Liver (tissue), 9 donors: ENCODE results near the gene TMEM161B. TPM values are rescaled to one million over a fixed set of nuclear protein-coding genes. Genes with fewer than 3 reads are reported as not detected.

Source experiments
- DNase-seq: peaks from one replicate; pipeline ENCODE4 v3.0.0-alpha.2; 2017; ENCODE audit warnings: low spot score
- H3K27ac ChIP-seq, 2 donors: one replicate each; pipeline ENCODE4 v1.7.0; 2013; ENCODE audit warnings: inconsistent platforms in 2 of 2, low read length in 2 of 2, control low read depth in 1 of 2, low read depth in 1 of 2, mild to moderate bottlenecking in 1 of 2
- H3K27me3 ChIP-seq, 4 donors: one replicate each; pipeline versions ENCODE4 v1.6.1 to v1.7.0; 2013; ENCODE audit warnings: low read length in 3 of 4, inconsistent platforms in 1 of 4, mild to moderate bottlenecking in 1 of 4, moderate library complexity in 1 of 4; ENCODE audit not compliant: control insufficient read depth in 4 of 4, insufficient read depth in 4 of 4
- H3K36me3 ChIP-seq, 4 donors: one replicate each; pipeline versions ENCODE4 v1.6.1 to v1.7.0; 2013; ENCODE audit warnings: low read length in 3 of 4, mild to moderate bottlenecking in 3 of 4, low read depth in 1 of 4, moderate library complexity in 1 of 4; ENCODE audit not compliant: control insufficient read depth in 4 of 4, insufficient read depth in 3 of 4
- H3K4me1 ChIP-seq, 4 donors: one replicate each; pipeline versions ENCODE4 v1.6.1 to v1.7.0; 2013; ENCODE audit warnings: low read length in 3 of 4, mild to moderate bottlenecking in 3 of 4, moderate library complexity in 1 of 4; ENCODE audit not compliant: control insufficient read depth in 4 of 4, insufficient read depth in 4 of 4
- H3K4me3 ChIP-seq, 3 donors: one replicate each; pipeline versions ENCODE4 v1.6.1 to v1.7.0; 2013; ENCODE audit warnings: low read length in 3 of 3, control low read depth in 1 of 3, low read depth in 1 of 3, mild to moderate bottlenecking in 1 of 3
- H3K9ac ChIP-seq, 2 donors: one replicate each; pipeline ENCODE4 v1.7.0; 2013; ENCODE audit warnings: low read length in 2 of 2, mild to moderate bottlenecking in 2 of 2, moderate library complexity in 2 of 2, control low read depth in 1 of 2, low read depth in 1 of 2
- H3K9me3 ChIP-seq, 4 donors: one replicate each; pipeline versions ENCODE4 v1.6.1 to v1.7.0; 2013; ENCODE audit warnings: low read length in 3 of 4; ENCODE audit not compliant: control insufficient read depth in 4 of 4
- ATF3 ChIP-seq: IDR thresholded peaks from 2 replicates; pipeline ENCODE4 v1.6.1; 2016; ENCODE audit warnings: antibody characterized with exemption
- EGR1 ChIP-seq, 2 donors: IDR thresholded peaks; 2 replicates each; pipeline ENCODE4 v1.6.1; 2016 to 2018; ENCODE audit warnings: antibody characterized with exemption in 2 of 2, low read depth in 2 of 2
- FOXA1 ChIP-seq: IDR thresholded peaks from 2 replicates; pipeline ENCODE4 v1.6.1; 2016; ENCODE audit warnings: antibody characterized with exemption
- FOXA2 ChIP-seq: IDR thresholded peaks from 2 replicates; pipeline ENCODE4 v1.6.1; 2016; ENCODE audit warnings: antibody characterized with exemption
- GABPA ChIP-seq, 2 donors: IDR thresholded peaks in 1 of 2; conservative IDR thresholded peaks in 1 of 2; 2 replicates each; pipeline ENCODE4 v1.6.1; 2016; ENCODE audit warnings: antibody characterized with exemption in 2 of 2, mild to moderate bottlenecking in 1 of 2, moderate library complexity in 1 of 2
- HNF4A ChIP-seq, 2 donors: conservative IDR thresholded peaks; 2 replicates each; pipeline ENCODE4 v1.6.1; 2016; ENCODE audit warnings: antibody characterized with exemption in 2 of 2, mild to moderate bottlenecking in 2 of 2
- JUND ChIP-seq, 2 donors: IDR thresholded peaks; 2 replicates each; pipeline ENCODE4 v1.6.1; 2016; ENCODE audit warnings: antibody characterized with exemption in 2 of 2
- RAD21 ChIP-seq, 2 donors: IDR thresholded peaks; 2 replicates each; pipeline ENCODE4 v1.6.1; 2016; ENCODE audit warnings: antibody characterized with exemption in 2 of 2, mild to moderate bottlenecking in 2 of 2
- RXRA ChIP-seq, 2 donors: IDR thresholded peaks; 2 replicates each; pipeline ENCODE4 v1.6.1; 2017 to 2018; ENCODE audit warnings: antibody characterized with exemption in 2 of 2, mild to moderate bottlenecking in 1 of 2
- SP1 ChIP-seq: IDR thresholded peaks from 2 replicates; pipeline ENCODE4 v1.6.1; 2018; ENCODE audit warnings: antibody characterized with exemption, mild to moderate bottlenecking
- TAF1 ChIP-seq: conservative IDR thresholded peaks from 2 replicates; pipeline ENCODE4 v1.6.1; 2016; ENCODE audit warnings: antibody characterized with exemption, mild to moderate bottlenecking
- ZBTB33 ChIP-seq: IDR thresholded peaks from 2 replicates; pipeline ENCODE4 v1.6.1; 2016; ENCODE audit warnings: antibody characterized with exemption
- WGBS: extraction: QIAGEN DNeasy Blood & Tissue Kit; methylation state at CpG from one replicate; pipeline ENCODE4 v1.1.7; 2013; 5-methylcytosine and 5-hydroxymethylcytosine counted together
- polyA plus RNA-seq, 2 donors: library from polyadenylated mRNA; stranded (reverse) in 1 of 2; unstranded in 1 of 2; fragments of 200-250 nt in 1 of 2; fragments of >200 nt in 1 of 2; fragmentation: Nextera tagmentation in 1 of 2; extraction: Ambion mirVana in 1 of 2; gene quantifications; one replicate each; pipeline versions ENCODE4 v1.2.1 to v1.2.3, GENCODE V29; 2013 to 2015
- total RNA-seq, 2 donors: library from RNA; depleted of rRNA; stranded (reverse); fragments of >200 nt; gene quantifications; one replicate each; pipeline ENCODE4 v1.2.3, GENCODE V29; 2014
- TF ChIP-seq, protein P1 (sequence below): fragments of 150-350 bp; IDR thresholded peaks from 2 replicates; pipeline ENCODE4 v1.5.1; 2017; ENCODE audit warnings: improper control_type of control experiment, low read depth, low read length; ENCODE audit not compliant: missing input control
- TF ChIP-seq, protein P2 (sequence below): IDR thresholded peaks from 2 replicates; pipeline ENCODE4 v1.6.1; 2016; ENCODE audit warnings: antibody characterized with exemption
- TF ChIP-seq, protein P3 (sequence below): IDR thresholded peaks from 2 replicates; pipeline ENCODE4 v1.6.1; 2016; ENCODE audit warnings: antibody characterized with exemption, mild to moderate bottlenecking
- donor health status: healthy.
- donor health status: healthy.
- donor health status: healthy.
- donor health status: healthy.
- donor health status: healthy.

The TMEM161B gene
- total and polyA plus RNA-seq, 4 donors, result 3.9 to 14.2 (median 8.6) TPM

DNA sequence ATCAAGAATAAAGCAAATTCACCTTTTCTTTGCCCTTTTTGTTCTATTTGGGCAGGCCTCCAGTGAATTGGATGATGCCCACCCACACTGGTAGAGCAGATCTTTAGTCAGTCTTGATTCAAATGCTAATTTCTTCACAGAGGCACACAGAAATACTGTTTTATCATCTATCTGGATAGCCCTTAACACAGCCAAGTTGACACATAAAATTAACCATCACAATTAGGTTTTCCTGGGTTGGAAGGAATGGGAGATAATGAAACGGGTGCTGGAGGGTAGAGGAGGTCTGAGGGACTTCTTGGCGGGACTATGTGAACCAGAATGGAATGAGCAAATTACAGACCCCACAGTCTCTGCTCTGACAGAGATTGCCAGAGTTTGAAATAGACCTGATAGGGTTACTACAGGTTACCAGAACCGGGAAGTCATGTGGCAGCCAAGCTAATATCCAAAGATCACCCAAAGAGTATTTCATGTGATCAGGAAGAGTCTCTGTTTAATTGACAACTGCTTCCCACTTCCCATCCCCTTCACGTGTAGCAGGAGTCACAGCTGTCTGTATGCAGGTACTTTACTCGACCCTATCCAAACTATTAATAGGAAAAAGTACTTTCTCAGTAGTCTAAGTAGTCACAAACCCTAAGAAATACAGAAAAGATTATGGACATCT lies 20.0 kb upstream of the TMEM161B start:
- WGBS, result 62% methylated on average over 5 of the region's 5 CpGs
- no peak overlapping the region for H3K4me3 ChIP-seq
- no peaks in the 10 kb centered on the region for H3K9me3 ChIP-seq
- H3K27me3 ChIP-seq, result no peaks in the 10 kb centered on the region
- DNase-seq, result no peak
- H3K4me1 ChIP-seq, result peaks cover 0 to 8% (median 3%) of the 10 kb centered on the region in 4 donors
- TF ChIP-seq HNF4A (conservative IDR thresholded peaks at IDR 0.05), result peak; percentile 54 to 57
- peak; percentile 52 for TF ChIP-seq RXRA (IDR thresholded peaks at IDR 0.05)
- TF ChIP-seq FOXA1, result no peak
- TF ChIP-seq ATF3, result no peak
- TF ChIP-seq, protein P1, sequence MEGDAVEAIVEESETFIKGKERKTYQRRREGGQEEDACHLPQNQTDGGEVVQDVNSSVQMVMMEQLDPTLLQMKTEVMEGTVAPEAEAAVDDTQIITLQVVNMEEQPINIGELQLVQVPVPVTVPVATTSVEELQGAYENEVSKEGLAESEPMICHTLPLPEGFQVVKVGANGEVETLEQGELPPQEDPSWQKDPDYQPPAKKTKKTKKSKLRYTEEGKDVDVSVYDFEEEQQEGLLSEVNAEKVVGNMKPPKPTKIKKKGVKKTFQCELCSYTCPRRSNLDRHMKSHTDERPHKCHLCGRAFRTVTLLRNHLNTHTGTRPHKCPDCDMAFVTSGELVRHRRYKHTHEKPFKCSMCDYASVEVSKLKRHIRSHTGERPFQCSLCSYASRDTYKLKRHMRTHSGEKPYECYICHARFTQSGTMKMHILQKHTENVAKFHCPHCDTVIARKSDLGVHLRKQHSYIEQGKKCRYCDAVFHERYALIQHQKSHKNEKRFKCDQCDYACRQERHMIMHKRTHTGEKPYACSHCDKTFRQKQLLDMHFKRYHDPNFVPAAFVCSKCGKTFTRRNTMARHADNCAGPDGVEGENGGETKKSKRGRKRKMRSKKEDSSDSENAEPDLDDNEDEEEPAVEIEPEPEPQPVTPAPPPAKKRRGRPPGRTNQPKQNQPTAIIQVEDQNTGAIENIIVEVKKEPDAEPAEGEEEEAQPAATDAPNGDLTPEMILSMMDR, result no peak
- peak in 1 of 2 donors; percentile 33 for TF ChIP-seq GABPA (IDR thresholded peaks at IDR 0.05 in 1 of 2, conservative IDR thresholded peaks at IDR 0.05 in 1 of 2)
- TF ChIP-seq RAD21 (IDR thresholded peaks at IDR 0.05), result no peak
- TF ChIP-seq EGR1 (IDR thresholded peaks at IDR 0.05; ENCODE audit: low read depth in 2 of 2), result peak in 1 of 2 donors; percentile 15
- TF ChIP-seq, protein P2, sequence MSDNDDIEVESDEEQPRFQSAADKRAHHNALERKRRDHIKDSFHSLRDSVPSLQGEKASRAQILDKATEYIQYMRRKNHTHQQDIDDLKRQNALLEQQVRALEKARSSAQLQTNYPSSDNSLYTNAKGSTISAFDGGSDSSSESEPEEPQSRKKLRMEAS, result peak; percentile 10
- TF ChIP-seq, protein P3, sequence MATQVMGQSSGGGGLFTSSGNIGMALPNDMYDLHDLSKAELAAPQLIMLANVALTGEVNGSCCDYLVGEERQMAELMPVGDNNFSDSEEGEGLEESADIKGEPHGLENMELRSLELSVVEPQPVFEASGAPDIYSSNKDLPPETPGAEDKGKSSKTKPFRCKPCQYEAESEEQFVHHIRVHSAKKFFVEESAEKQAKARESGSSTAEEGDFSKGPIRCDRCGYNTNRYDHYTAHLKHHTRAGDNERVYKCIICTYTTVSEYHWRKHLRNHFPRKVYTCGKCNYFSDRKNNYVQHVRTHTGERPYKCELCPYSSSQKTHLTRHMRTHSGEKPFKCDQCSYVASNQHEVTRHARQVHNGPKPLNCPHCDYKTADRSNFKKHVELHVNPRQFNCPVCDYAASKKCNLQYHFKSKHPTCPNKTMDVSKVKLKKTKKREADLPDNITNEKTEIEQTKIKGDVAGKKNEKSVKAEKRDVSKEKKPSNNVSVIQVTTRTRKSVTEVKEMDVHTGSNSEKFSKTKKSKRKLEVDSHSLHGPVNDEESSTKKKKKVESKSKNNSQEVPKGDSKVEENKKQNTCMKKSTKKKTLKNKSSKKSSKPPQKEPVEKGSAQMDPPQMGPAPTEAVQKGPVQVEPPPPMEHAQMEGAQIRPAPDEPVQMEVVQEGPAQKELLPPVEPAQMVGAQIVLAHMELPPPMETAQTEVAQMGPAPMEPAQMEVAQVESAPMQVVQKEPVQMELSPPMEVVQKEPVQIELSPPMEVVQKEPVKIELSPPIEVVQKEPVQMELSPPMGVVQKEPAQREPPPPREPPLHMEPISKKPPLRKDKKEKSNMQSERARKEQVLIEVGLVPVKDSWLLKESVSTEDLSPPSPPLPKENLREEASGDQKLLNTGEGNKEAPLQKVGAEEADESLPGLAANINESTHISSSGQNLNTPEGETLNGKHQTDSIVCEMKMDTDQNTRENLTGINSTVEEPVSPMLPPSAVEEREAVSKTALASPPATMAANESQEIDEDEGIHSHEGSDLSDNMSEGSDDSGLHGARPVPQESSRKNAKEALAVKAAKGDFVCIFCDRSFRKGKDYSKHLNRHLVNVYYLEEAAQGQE, result no peak
- TF ChIP-seq ZBTB33, result no peak
- H3K9ac ChIP-seq, result no peak overlapping the region
- no peaks in the 10 kb centered on the region for H3K36me3 ChIP-seq
- H3K27ac ChIP-seq, result no peak overlapping the region

DNA sequence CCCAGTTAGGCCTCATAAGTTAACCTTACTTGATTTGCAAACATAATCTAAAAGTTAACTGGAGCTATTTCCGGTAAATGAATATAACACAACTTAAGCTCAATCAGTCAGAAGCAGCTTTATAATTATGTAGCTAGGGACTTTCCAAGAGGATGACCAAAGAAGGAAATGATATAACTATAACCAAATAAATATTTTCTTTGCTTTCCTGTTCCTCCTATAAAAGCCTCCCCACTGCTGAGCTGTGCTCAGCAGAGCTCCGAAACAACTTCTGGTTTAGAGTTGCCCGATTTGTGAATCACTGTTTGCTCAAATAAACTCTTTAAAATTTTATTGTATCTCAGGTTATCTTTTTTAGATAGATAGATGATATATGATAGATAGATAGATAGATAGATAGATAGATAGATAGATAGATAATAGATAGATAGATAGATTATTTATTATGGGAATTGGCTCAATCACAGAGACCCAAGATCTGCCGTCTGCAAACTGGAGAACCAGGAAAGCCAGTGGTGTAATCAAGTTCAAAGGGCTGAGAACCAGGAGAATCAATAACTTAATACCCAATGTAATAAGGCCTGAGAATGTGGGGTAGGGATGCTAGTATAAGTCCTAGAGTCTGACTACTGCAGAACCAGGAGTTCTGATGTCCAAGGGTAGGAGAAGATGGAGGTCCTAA lies 19.3 kb upstream of the TMEM161B start:
- no peak overlapping the region for H3K9ac ChIP-seq
- 77% methylated on average over 4 of the region's 4 CpGs for whole genome bisulfite sequencing
- H3K4me1 ChIP-seq, result peaks cover 0 to 8% (median 3%) of the 10 kb centered on the region in 4 donors
- H3K4me3 ChIP-seq, result no peak overlapping the region
- DNase-seq, result no peak
- H3K27ac ChIP-seq, result no peak overlapping the region
- H3K36me3 ChIP-seq, result peaks cover 0 to 4% (median 0%) of the 10 kb centered on the region in 4 donors
- no peaks in the 10 kb centered on the region for H3K27me3 ChIP-seq
- no peaks in the 10 kb centered on the region for H3K9me3 ChIP-seq
- TF ChIP-seq TAF1, result no peak
- TF ChIP-seq GABPA (IDR thresholded peaks at IDR 0.05 in 1 of 2, conservative IDR thresholded peaks at IDR 0.05 in 1 of 2), result no peak
- TF ChIP-seq, protein P1, result no peak
- TF ChIP-seq, protein P3, result no peak
- TF ChIP-seq JUND (IDR thresholded peaks at IDR 0.05), result no peak
- no peak for TF ChIP-seq SP1
- TF ChIP-seq FOXA2, result no peak
- peak; percentile 27 to 46 for TF ChIP-seq HNF4A (conservative IDR thresholded peaks at IDR 0.05)
- peak in 1 of 2 donors; percentile 29 for TF ChIP-seq RXRA (IDR thresholded peaks at IDR 0.05)
